Tibial nerve (tissue), 4 donors: Measurements from ENCODE around the gene MANBA. TPM values are rescaled to one million over a fixed set of nuclear protein-coding genes. Genes with fewer than 3 reads are reported as not detected.
"Not testable (repeated sequence)": the region's sequence is repeated elsewhere in the genome, so short reads cannot be mapped to it uniquely, and the experiment has no call there.

Source experiments
- DNase-seq, 2 donors: peaks; one replicate each; pipeline ENCODE4 v3.0.0-alpha.2; 2019; ENCODE audit warnings: low spot score in 2 of 2
- H3K27ac ChIP-seq, 4 donors: fragments of 200-600 bp; sonication (generic) in 3 of 4; one replicate each; pipeline ENCODE4 v1.5.1; 2017 to 2019; ENCODE audit warnings: mild to moderate bottlenecking in 1 of 4
- H3K27me3 ChIP-seq, 2 donors: fragments of 200-600 bp; sonication (generic) in 1 of 2; one replicate each; pipeline versions ENCODE4 v1.5.1 to v1.6.0; 2017 to 2019
- H3K36me3 ChIP-seq, 3 donors: fragments of 200-600 bp; sonication (generic); one replicate each; pipeline ENCODE4 v1.5.1; 2018 to 2019
- H3K4me1 ChIP-seq, 4 donors: fragments of 200-600 bp; sonication (generic) in 3 of 4; one replicate each; pipeline ENCODE4 v1.5.1; 2017 to 2019
- H3K4me3 ChIP-seq, 4 donors: fragments of 200-600 bp; sonication (generic) in 3 of 4; one replicate each; pipeline ENCODE4 v1.5.1; 2017 to 2019; ENCODE audit warnings: mild to moderate bottlenecking in 1 of 4, moderate library complexity in 1 of 4
- H3K9me3 ChIP-seq, 4 donors: fragments of 200-600 bp; sonication (generic) in 3 of 4; one replicate each; pipeline ENCODE4 v1.5.1; 2017 to 2019
- EP300 ChIP-seq, 2 donors: sonication (generic); formaldehyde crosslinking; IDR thresholded peaks; one replicate each; pipeline ENCODE4 v1.6.1; 2017; ENCODE audit warnings: antibody characterized with exemption in 2 of 2, mild to moderate bottlenecking in 1 of 2
- POLR2A ChIP-seq, 2 donors: fragments of 450-650 bp; IDR thresholded peaks; one replicate each; pipeline ENCODE4 v1.6.1; 2017; ENCODE audit warnings: antibody characterized with exemption in 2 of 2, mild to moderate bottlenecking in 2 of 2, moderate library complexity in 2 of 2
- WGBS, 2 donors: methylation state at CpG; one replicate each; pipeline ENCODE4 v1.1.5; 2018; 5-methylcytosine and 5-hydroxymethylcytosine counted together
- total RNA-seq, 4 donors: library from RNA; depleted of rRNA; stranded (reverse); fragments of >200 nt; gene quantifications; one replicate each; pipeline ENCODE4 v1.1.0, GENCODE V29; 2016
- TF ChIP-seq, protein P1 (sequence below), 5 experiments: fragments of 200-600 bp in 3 of 5; fragments of 450-650 bp in 2 of 5; sonication (generic) in 3 of 5; IDR thresholded peaks; one replicate each; pipeline ENCODE4 v1.5.1; 2016 to 2019; ENCODE audit warnings: antibody characterized with exemption in 5 of 5, mild to moderate bottlenecking in 3 of 5, moderate library complexity in 2 of 5

MANBA gene
- total RNA-seq, 4 donors from 2014 or later = 26.1 to 38.1 (median 31.9) TPM

- WGBS, 2 donors = 88 to 92% methylated on average over 5 of the region's 5 CpGs
Measured at GRCh38 chr4:102732678-102733077, 28.1 kb downstream of the MANBA start.

GRCh38 chr4:102730968-102731533 is 29.7 kb downstream of the MANBA start:
- TF ChIP-seq, protein P1, sequence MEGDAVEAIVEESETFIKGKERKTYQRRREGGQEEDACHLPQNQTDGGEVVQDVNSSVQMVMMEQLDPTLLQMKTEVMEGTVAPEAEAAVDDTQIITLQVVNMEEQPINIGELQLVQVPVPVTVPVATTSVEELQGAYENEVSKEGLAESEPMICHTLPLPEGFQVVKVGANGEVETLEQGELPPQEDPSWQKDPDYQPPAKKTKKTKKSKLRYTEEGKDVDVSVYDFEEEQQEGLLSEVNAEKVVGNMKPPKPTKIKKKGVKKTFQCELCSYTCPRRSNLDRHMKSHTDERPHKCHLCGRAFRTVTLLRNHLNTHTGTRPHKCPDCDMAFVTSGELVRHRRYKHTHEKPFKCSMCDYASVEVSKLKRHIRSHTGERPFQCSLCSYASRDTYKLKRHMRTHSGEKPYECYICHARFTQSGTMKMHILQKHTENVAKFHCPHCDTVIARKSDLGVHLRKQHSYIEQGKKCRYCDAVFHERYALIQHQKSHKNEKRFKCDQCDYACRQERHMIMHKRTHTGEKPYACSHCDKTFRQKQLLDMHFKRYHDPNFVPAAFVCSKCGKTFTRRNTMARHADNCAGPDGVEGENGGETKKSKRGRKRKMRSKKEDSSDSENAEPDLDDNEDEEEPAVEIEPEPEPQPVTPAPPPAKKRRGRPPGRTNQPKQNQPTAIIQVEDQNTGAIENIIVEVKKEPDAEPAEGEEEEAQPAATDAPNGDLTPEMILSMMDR (IDR thresholded peaks at IDR 0.05) = no peak
- TF ChIP-seq POLR2A (IDR thresholded peaks at IDR 0.05) (no peak), EP300 (IDR thresholded peaks at IDR 0.05) (no peak)
- Histone ChIP-seq H3K36me3 (peaks cover 0 to 23% (median 0%) of the 10 kb centered on the region in 3 donors), H3K9me3 (peaks cover 0 to 13% (median 0%) of the 10 kb centered on the region in 4 donors), H3K4me1 (no peaks in the 10 kb centered on the region), H3K27ac (no peak overlapping the region), H3K4me3 (no peak overlapping the region), H3K27me3 (no peaks in the 10 kb centered on the region)
- WGBS, 2 donors = 97 to 99% methylated on average over 5 of the region's 5 CpGs
- DNase-seq = no peak

More at GRCh38 chr4:102732678-102733077, 28.1 kb downstream of the MANBA start:
- TF ChIP-seq EP300 (IDR thresholded peaks at IDR 0.05) (no peak), POLR2A (IDR thresholded peaks at IDR 0.05) (no peak)
- TF ChIP-seq, protein P1 (IDR thresholded peaks at IDR 0.05) = no peak
- Histone ChIP-seq H3K9me3 (peaks cover 0 to 13% (median 0%) of the 10 kb centered on the region in 4 donors), H3K4me3 (no peak overlapping the region), H3K27ac (no peak overlapping the region), H3K4me1 (no peaks in the 10 kb centered on the region), H3K36me3 (peaks cover 0 to 23% (median 0%) of the 10 kb centered on the region in 3 donors), H3K27me3 (no peaks in the 10 kb centered on the region)
- no peak for DNase-seq

GRCh38 chr4:102729486-102729885 is 31.3 kb downstream of the MANBA start:
- Histone ChIP-seq H3K36me3 (peaks cover 0 to 26% (median 0%) of the 10 kb centered on the region in 3 donors), H3K9me3 (peaks cover 0 to 13% (median 0%) of the 10 kb centered on the region in 4 donors)
- WGBS, 2 donors = 90 to 96% methylated on average over 3 of the region's 3 CpGs
- not testable (repeated sequence) for H3K27me3 ChIP-seq, DNase-seq, H3K4me1 ChIP-seq, H3K4me3 ChIP-seq, H3K27ac ChIP-seq

GRCh38 chr4:102726919-102727318 is 33.8 kb downstream of the MANBA start:
- not testable (repeated sequence) for DNase-seq, H3K27ac ChIP-seq, H3K27me3 ChIP-seq, H3K4me3 ChIP-seq, H3K4me1 ChIP-seq
- H3K9me3 ChIP-seq = peaks cover 0 to 13% (median 0%) of the 10 kb centered on the region in 4 donors
- peaks cover 0 to 25% (median 0%) of the 10 kb centered on the region in 3 donors for H3K36me3 ChIP-seq
- WGBS, 2 donors = 83 to 87% methylated on average over 3 of the region's 3 CpGs

DNA sequence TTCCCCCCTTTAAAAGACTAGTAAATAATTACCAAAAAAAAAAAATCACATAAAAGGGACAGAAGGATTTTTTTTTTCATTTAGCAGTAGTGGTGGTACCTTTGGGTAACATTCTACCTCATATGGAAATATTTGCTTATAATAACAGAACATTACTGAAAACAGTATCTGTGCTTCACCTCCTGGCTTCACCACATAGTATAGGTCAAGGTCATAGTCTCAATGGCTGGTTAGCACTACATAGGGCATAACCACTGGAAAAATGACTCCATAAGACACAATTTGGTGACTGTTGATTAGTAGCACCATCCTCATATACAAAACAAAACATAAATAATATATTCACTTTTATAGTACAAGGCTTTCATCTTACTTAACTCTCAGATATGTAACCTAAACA is 34.7 kb downstream of the MANBA start:
- peaks cover 0 to 29% (median 0%) of the 10 kb centered on the region in 3 donors for H3K36me3 ChIP-seq

GRCh38 chr4:102725229-102725628 is 35.5 kb downstream of the MANBA start:
- H3K36me3 ChIP-seq = peaks cover 0 to 23% (median 0%) of the 10 kb centered on the region in 3 donors
- no peak overlapping the region for H3K27ac ChIP-seq
- H3K4me1 ChIP-seq = no peaks in the 10 kb centered on the region
- whole genome bisulfite sequencing, 2 donors = 71 to 74% methylated on average over 3 of the region's 3 CpGs
- no peak for DNase-seq
- H3K27me3 ChIP-seq = no peaks in the 10 kb centered on the region
- TF ChIP-seq POLR2A (IDR thresholded peaks at IDR 0.05) = no peak
- peaks cover 0 to under 1% (median 0%) of the 10 kb centered on the region in 4 donors for H3K9me3 ChIP-seq
- no peak overlapping the region for H3K4me3 ChIP-seq

More for the DNA sequence above, 34.7 kb downstream of the MANBA start:
- H3K9me3 ChIP-seq = peaks cover 0 to 9% (median 0%) of the 10 kb centered on the region in 4 donors
- no peaks in the 10 kb centered on the region for H3K4me1 ChIP-seq
- no peak for DNase-seq
- no peak overlapping the region for H3K4me3 ChIP-seq
- TF ChIP-seq EP300 (IDR thresholded peaks at IDR 0.05) (no peak), POLR2A (IDR thresholded peaks at IDR 0.05) (no peak)
- TF ChIP-seq, protein P1 (IDR thresholded peaks at IDR 0.05) = no peak
- no peaks in the 10 kb centered on the region for H3K27me3 ChIP-seq
- no peak overlapping the region for H3K27ac ChIP-seq
